Subcutaneous abdominal adipose tissue (tissue), 5 donors: ENCODE data around the gene MEA1.
A peak's percentile ranks its signal among the peaks of the same experiment; 100 is the strongest.

ENCODE experiments used
- H3K27ac ChIP-seq: one replicate; pipeline ENCODE4 v1.7.0; 2013; ENCODE audit warnings: low read depth, mild to moderate bottlenecking, inconsistent platforms, low read length, moderate library complexity
- H3K27me3 ChIP-seq, 5 donors: one replicate each; pipeline ENCODE4 v1.7.0; 2013; ENCODE audit warnings: low read length in 5 of 5, inconsistent platforms in 1 of 5; ENCODE audit not compliant: control insufficient read depth in 5 of 5, insufficient read depth in 4 of 5
- H3K36me3 ChIP-seq, 5 donors: one replicate each; pipeline ENCODE4 v1.7.0; 2013; ENCODE audit warnings: low read length in 5 of 5; ENCODE audit not compliant: control insufficient read depth in 5 of 5, insufficient read depth in 5 of 5
- H3K4me1 ChIP-seq, 5 donors: one replicate each; pipeline ENCODE4 v1.7.0; 2013; ENCODE audit warnings: low read length in 5 of 5, mild to moderate bottlenecking in 3 of 5, moderate library complexity in 1 of 5; ENCODE audit not compliant: control insufficient read depth in 5 of 5, insufficient read depth in 5 of 5
- H3K4me3 ChIP-seq, 5 donors: one replicate each; pipeline ENCODE4 v1.7.0; 2013; ENCODE audit warnings: low read length in 5 of 5, low read depth in 1 of 5
- H3K9ac ChIP-seq, 5 donors: one replicate each; pipeline ENCODE4 v1.7.0; 2013; ENCODE audit warnings: low read length in 5 of 5, mild to moderate bottlenecking in 4 of 5, moderate library complexity in 3 of 5
- H3K9me3 ChIP-seq, 5 donors: one replicate each; pipeline ENCODE4 v1.7.0; 2013; ENCODE audit warnings: low read length in 5 of 5; ENCODE audit not compliant: control insufficient read depth in 5 of 5
- donor health status: healthy.
- donor health status: healthy.
- donor health status: healthy.
- donor health status: healthy.
- donor health status: healthy.

MEA1 gene

DNA sequence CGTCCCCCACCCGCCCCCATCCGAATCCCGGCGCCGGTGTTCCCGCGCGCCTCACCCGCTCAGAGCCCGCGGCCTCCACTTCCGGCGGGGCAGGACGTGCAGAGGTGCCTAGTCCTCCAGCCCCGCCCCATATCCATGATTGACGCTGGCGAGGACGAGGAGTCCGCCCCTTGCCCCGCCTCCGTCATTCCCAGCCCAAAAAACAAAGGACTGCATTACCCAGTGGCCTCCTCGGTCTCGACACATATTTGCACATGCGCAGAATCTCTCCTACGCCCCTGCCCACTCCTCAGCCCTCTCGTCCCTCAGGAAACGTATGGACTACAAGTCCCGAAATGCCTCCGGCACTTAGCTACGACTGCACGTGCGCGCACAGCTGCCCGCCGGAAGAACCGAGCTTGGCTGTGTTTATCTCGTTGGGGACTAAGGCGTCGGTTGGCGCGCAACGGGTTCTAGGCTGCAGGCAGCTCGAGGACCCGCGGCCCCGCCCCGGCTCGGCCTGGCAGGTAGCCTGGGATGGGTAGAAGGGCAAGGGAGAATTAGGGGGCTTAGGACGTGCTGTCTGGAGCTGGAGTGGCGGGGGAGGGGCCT is at the start of gene MEA1, which contains the start of gene KLHDC3:
TSS of gene MEA1 (minus strand) at position 104 of the 591 bp plus-strand sequence. CDS start 133 bp downstream, outside the sequence.
TSS of gene KLHDC3 (plus strand) at position 407 of the 591 bp plus-strand sequence. CDS start 2,944 bp downstream, outside the sequence.
- H3K9me3 ChIP-seq = no peaks in the 10 kb centered on the region
- H3K9ac ChIP-seq = peak within 1 kb of the TSS; percentile 69 to 87 (median 84)
- H3K4me1 ChIP-seq = peaks cover 16 to 45% (median 42%) of the 10 kb centered on the region in 5 donors
- no peaks in the 10 kb centered on the region for H3K27me3 ChIP-seq
- H3K36me3 ChIP-seq = peaks cover under 1 to 54% (median 51%) of the 10 kb centered on the region in 5 donors
- H3K27ac ChIP-seq = peak within 1 kb of the TSS; percentile 70
- peak within 1 kb of the TSS; percentile 78 to 98 (median 96) for H3K4me3 ChIP-seq

DNA sequence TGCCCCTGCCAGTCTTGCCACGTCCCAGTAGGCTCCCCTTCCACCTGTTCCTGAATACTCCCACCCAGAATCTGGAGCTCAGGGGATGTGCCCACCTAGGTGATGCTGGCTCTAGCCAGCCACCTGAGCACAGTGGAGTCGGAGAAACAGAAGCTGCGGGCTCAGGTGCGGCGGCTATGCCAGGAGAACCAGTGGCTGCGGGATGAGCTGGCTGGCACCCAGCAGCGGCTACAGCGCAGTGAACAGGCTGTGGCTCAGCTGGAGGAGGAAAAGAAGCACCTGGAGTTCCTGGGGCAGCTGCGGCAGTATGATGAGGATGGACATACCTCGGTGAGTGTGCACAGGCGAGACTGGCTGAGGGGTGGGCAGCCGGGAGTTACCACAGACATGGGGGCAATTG is 49.1 kb upstream of the MEA1 start:
- H3K36me3 ChIP-seq = peaks cover 2 to 30% (median 22%) of the 10 kb centered on the region in 5 donors

DNA sequence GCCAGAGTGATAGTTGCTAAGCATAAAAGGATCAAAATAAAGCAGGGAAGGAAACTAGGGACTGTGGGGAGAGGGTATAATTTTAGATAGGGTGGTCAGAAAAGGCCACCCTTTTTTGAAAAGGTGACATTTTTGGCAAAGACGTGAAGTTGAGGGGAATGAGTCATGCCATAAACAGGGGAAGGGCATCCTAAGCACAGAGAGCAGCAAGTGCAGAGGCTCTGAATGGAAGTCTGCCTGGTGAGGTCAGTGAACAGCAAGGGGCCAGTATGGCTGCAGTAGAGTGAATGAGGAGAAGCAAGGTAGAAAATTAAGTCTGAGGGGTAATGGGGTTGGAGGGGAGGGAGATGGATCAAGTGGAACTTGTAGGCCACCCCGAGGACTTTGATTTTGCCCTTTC is 48.1 kb upstream of the MEA1 start:
- Histone ChIP-seq H3K9me3 (no peaks in the 10 kb centered on the region), H3K9ac (no peak overlapping the region), H3K36me3 (peaks cover 2 to 34% (median 26%) of the 10 kb centered on the region in 5 donors), H3K4me1 (peaks cover 5 to 29% (median 26%) of the 10 kb centered on the region in 5 donors), H3K27ac (no peak overlapping the region), H3K27me3 (no peaks in the 10 kb centered on the region), H3K4me3 (no peak overlapping the region)

More for the DNA sequence above, 49.1 kb upstream of the MEA1 start:
- no peak overlapping the region for H3K4me3 ChIP-seq
- no peak overlapping the region for H3K27ac ChIP-seq
- H3K27me3 ChIP-seq = no peaks in the 10 kb centered on the region
- H3K9ac ChIP-seq = no peak overlapping the region
- H3K4me1 ChIP-seq = peaks cover 5 to 28% (median 25%) of the 10 kb centered on the region in 5 donors
- no peaks in the 10 kb centered on the region for H3K9me3 ChIP-seq

DNA sequence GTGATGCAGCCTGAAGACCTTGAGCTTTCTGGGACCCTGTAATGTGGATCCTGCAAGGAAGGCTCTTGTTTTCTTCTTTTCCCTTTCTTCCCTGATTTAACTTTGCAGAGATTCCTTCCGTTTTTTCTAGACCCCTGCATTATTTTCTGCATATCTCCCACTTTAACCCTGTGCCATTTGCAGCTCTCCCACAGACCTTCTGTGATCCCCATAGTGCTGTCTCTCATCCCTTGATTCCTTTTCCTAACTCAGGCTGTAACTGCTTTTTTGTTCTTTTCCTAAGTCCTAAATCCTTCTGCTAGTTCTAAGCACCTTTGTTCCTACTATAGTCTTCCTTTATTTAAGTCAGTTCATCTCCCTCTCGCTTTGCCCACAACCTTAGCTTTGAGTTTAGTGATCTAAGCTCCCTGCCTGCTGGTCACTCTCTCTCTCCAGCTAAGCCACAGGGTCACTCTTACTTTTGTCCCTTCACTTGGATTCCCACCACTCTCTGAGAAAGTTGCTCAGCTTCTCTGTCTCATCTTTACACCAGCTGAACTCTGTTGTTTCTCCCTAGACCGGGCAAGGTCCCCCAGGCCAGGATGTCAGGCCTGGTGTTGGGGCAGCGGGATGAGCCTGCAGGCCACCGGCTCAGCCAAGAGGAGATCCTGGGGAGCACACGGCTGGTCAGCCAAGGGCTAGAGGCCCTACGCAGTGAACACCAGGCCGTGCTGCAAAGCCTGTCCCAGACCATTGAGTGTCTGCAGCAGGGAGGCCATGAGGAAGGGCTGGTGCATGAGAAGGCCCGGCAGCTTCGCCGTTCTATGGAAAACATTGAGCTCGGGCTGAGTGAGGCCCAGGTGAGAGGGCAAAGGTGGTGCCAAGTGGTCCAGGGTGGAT is 47.2 kb upstream of the MEA1 start:
- Histone ChIP-seq H3K9me3 (no peaks in the 10 kb centered on the region), H3K4me3 (peak overlapping the region in 4 of 5 donors; percentile 90 to 95 (median 92)), H3K4me1 (peaks cover 5 to 29% (median 26%) of the 10 kb centered on the region in 5 donors), H3K9ac (peak overlapping the region in 3 of 5 donors; percentile 13 to 95 (median 91)), H3K27ac (no peak overlapping the region), H3K27me3 (no peaks in the 10 kb centered on the region), H3K36me3 (peaks cover 2 to 29% (median 22%) of the 10 kb centered on the region in 5 donors)

DNA sequence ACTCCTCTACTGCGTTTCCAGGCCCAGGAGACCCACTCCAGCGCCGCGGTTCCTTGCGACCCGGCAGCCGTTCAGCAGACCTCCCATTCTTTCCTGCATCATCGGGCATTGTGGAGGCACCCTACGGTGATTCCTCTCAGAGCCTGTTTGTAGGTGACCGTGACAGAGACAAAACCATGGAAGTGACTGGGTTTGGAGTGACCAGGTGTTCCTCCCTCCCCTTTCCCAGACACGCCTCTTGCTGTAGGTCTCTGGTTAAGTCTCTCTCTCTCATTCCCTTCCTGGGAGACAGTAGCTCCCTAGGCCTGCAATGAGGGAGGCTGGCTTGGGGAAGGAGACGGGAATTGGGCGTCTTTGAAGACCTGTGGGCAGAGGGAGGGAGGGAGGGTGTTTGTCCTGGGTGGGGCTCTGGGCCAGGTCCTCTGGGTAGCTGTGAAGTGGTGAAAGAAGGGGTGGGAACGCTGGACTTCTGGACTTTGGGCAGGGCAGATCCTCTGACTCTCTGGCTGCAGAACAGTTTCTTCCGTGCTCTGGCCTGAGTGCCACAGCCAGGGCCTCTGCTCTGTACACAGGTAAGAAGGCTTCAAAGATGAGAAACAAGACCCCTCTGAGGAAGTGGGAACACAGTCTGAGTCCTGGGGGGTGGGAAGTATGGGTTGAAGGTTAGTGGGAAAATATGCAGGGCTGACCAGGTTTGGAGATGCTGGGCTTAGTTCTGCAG is 46.4 kb upstream of the MEA1 start:
- Histone ChIP-seq H3K4me1 (peaks cover 5 to 29% (median 26%) of the 10 kb centered on the region in 5 donors), H3K36me3 (peaks cover 0 to 29% (median 23%) of the 10 kb centered on the region in 5 donors), H3K27ac (peak overlapping the region; percentile 84), H3K9me3 (no peaks in the 10 kb centered on the region), H3K4me3 (peak overlapping the region; percentile 81 to 95 (median 91)), H3K9ac (peak overlapping the region; percentile 86 to 96 (median 94)), H3K27me3 (no peaks in the 10 kb centered on the region)

DNA sequence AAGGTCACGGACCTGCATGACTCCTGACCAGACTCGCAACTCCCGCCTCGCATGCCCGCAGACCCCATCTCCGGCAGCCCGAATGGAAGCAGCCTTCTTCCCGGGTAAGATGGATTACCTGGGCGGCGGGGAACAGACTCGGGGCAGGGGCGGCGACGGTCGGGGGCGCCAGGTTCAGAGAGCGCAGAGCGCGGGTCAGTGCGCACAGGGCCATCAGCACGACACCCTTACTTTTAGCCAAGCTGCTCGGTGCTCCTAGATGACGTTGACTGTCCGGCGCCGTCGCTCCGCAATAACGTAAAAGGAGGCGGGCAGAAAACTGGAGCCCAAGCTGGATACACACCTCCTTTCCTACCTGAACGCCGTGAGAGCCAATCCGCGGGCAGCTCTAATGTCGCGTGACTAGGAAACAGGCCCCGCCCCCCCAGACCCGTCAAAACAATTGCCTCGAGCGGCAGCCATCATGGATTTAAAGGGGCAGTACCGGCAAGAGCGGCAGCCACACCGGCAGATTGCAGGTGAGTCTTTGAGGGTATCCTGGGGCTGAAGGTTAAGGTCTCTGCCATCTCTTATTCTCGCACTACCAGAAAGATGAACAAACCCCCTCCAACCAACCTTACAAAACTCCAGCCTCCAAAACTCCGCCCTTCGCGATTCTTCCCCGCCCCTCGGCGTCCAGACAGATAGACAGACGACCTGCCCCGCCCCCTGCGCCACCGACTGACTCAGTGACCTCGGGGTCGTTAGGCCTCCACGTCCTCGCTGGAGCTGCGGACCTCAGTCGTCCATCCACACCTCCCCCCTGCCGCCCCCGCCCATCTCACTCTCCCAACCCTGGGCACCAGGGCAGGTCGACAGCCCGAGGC is 45.7 kb upstream of the MEA1 start, which contains the start of the genes KLC4 and MRPL2:
TSS of gene KLC4 (plus strand) at position 464 of the 866 bp plus-strand sequence. CDS start 1,705 bp downstream, outside the sequence.
TSS of gene MRPL2 (minus strand) at position 267 of the 866 bp plus-strand sequence. CDS start at position 214, 53 bp downstream.
- Histone ChIP-seq H3K4me3 (peak within 1 kb of the TSS; percentile 81 to 96 (median 94)), H3K9me3 (no peaks in the 10 kb centered on the region), H3K36me3 (peaks cover 0 to 31% (median 24%) of the 10 kb centered on the region in 5 donors), H3K27ac (peak within 1 kb of the TSS; percentile 84), H3K27me3 (no peaks in the 10 kb centered on the region), H3K9ac (peak within 1 kb of the TSS; percentile 89 to 96 (median 94)), H3K4me1 (peaks cover 5 to 30% (median 27%) of the 10 kb centered on the region in 5 donors)

DNA sequence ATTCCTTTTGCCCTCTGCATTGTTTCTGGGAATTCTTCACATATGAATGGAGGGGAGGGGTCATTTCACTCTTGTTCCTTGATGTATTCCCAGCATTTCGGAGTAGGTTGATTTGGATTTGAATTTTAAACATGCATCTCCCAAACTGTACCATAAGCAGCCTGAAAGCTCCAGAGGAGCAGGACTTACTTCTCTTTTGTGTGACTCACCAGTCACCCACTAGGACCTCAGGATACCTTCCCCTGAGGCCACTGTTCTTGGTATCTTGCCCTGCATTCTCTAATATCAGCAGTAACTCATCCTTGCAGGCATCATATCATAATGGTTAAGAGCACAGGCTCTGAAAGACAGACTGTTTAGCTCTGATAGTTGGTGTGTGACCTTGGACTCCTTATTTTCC is 44.8 kb upstream of the MEA1 start:
- Histone ChIP-seq H3K27me3 (no peaks in the 10 kb centered on the region), H3K4me3 (peak overlapping the region; percentile 81 to 96 (median 94)), H3K9me3 (no peaks in the 10 kb centered on the region), H3K4me1 (peaks cover 7 to 34% (median 31%) of the 10 kb centered on the region in 5 donors), H3K36me3 (peaks cover 0 to 27% (median 24%) of the 10 kb centered on the region in 5 donors), H3K27ac (peak overlapping the region; percentile 84), H3K9ac (peak overlapping the region; percentile 89 to 95 (median 93))

DNA sequence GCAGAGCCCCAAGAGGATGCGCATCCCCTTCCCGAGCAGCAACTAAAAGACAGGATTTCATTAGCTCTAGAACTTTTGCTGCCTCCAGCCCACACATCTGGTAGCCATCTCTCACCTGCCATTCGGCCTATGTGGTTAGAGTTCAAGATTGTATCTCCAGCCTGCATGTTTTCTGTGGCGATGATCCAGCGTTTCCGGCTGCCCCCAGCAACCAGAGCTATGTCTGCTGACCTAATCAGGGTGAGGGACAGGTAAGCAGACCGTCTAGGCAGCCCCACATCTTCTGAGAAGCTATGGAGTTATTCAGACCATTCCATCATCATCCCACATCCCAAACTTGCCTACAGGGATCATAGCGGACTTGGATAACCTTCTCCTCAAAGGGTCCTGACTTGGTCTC is 42.2 kb upstream of the MEA1 start:
- Histone ChIP-seq H3K27me3 (no peaks in the 10 kb centered on the region), H3K9me3 (no peaks in the 10 kb centered on the region), H3K4me3 (no peak overlapping the region), H3K9ac (no peak overlapping the region), H3K36me3 (peaks cover 0 to 28% (median 21%) of the 10 kb centered on the region in 5 donors), H3K4me1 (peaks cover 7 to 53% (median 50%) of the 10 kb centered on the region in 5 donors), H3K27ac (no peak overlapping the region)
